Esophagus muscularis mucosa (tissue), 4 donors: ENCODE results near the gene FMN1.

Source experiments
- CTCF ChIP-seq, 3 experiments: fragments of 200-600 bp in 2 of 3; fragments of 450-650 bp in 1 of 3; sonication (generic) in 2 of 3; IDR thresholded peaks; one replicate each; pipeline ENCODE4 v1.5.1; 2017 to 2019; ENCODE audit warnings: antibody characterized with exemption in 3 of 3, mild to moderate bottlenecking in 2 of 3, moderate library complexity in 1 of 3
- EP300 ChIP-seq: sonication (generic); formaldehyde crosslinking; IDR thresholded peaks from one replicate; pipeline ENCODE4 v1.6.1; 2017; ENCODE audit warnings: antibody characterized with exemption
- POLR2AphosphoS5 ChIP-seq, 2 donors: sonication (generic); formaldehyde crosslinking; IDR thresholded peaks; one replicate each; pipeline ENCODE4 v1.6.1; 2017; ENCODE audit warnings: antibody characterized with exemption in 2 of 2

- TF ChIP-seq CTCF (IDR thresholded peaks at IDR 0.05) (no peak), EP300 (peak; percentile 36), POLR2AphosphoS5 (IDR thresholded peaks at IDR 0.05) (peak; percentile 65 to 82)
These were observed 321.8 kb downstream of the FMN1 start for GRCh38 chr15:32872621-32873283.
